ENCODE data around the gene KDM4B.

Gene KDM4B

GRCh38 chr19:5016781-5017180, 47.9 kb downstream of the KDM4B start:
- no peak for DNase-seq

DNA sequence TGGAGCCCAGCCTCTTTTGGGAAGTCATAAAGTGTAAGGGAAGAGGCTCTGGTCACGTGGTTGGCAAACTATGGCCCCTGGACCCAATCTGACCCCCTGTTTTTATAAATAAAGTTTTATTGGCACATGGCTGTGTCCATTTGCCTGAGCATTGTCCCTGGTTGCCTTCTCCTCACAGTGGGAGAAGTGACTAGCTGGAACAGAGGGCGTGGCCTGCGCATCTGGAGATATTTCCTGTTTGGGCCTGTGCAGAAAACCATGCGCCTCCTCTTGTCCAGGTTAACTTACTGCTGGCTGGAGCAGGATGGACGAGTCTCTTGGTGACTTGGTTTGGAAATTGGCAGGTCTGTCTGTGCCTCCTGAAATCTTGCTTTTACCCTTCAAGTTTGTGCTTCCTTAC, 48.3 kb downstream of the KDM4B start:
- DNase-seq: no peak

- DNase-seq: no peak
Observed at GRCh38 chr19:5018224-5019015, 49.5 kb downstream of the KDM4B start.

GRCh38 chr19:5020368-5020767, 51.5 kb downstream of the KDM4B start:
- DNase-seq: no peak

- no peak for DNase-seq
Observed at GRCh38 chr19:5021046-5021445, 52.1 kb downstream of the KDM4B start.

DNA sequence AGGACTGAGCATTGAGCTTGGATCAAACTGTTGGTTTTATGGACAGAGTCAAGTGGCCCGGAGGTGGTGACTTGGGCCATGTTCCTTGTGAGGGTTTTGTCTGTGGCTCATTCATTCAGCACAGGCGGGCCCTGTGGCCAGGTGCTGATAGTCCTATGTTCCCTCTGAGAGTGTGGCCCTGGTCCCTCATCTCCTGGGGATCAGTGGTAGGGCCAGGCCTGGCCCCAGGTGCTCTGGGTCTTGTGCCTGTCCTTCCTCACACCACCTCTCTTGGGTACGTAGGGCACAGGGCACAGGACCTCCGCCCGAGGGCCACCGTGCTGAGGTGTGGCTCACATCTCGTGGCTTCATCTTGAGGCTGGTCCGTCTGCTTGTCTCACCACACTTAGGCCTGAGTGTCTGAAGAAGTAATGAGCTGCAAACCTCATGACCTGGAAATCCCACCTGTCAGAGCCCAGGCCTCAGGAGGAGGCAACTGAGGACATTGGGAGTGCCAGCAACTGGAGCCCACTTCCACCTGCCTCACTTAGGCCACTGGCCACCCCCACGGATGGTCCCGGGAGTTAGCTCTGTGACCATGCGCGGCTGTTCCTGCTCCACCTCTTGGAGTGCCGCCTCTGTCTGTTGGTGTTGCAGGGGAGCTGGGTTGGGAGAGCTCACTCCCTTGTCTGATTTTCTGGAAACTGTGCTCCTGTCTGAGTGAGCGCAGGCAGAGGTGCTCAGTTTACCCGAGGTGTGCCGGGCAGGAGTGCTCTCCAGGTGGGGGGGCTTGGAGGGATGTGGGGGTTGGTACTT, 53.4 kb downstream of the KDM4B start:
- DNase-seq: no peak

DNA sequence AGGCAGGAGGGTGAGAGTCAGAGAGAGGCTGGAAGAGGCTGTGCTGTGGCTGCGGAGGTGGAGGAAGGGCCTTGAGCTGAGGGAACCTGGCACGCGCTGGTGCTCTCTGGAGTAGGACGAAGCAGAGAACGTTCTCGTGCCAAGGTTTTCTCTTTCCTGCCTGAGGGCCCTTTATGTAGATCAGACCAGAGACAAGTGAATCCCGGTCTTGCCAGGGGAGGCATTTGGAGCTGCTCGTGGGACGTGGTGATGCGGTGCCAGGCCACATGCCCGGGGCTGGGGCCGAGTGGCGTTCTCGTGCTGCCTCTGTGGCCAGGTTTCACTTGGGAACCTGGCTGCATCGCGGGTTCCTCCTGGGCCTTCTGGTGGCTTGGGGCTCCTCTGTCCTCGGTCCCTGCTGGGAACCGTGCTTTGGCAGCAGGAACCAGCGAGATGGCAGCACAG, 54.2 kb downstream of the KDM4B start:
- no peak for DNase-seq

DNA sequence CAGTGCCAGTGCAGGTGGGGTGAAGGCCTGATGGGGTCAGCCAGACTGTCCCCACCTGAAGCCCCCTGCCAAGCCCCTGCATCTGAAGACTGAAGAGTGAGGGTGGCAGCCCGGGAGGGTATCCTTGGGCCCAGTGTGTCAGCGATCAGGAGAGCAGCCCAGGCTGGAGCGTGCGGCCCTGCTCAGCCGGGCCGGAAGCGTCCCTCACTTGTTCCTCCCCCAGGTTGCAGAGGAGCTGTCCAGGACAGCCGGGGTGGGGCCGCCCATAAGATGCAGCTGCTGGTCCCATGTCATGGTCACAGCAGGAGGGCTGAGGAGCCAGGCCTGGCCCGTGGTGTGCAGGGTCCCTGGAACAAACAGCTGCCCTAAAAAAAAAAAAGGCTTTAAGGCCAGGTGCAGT, 55.4 kb downstream of the KDM4B start:
- no peak for DNase-seq

GRCh38 chr19:5025027-5025426, 56.1 kb downstream of the KDM4B start:
- no peak for DNase-seq

GRCh38 chr19:5026706-5027273, 57.9 kb downstream of the KDM4B start:
- peak; percentile 4 for DNase-seq

DNA sequence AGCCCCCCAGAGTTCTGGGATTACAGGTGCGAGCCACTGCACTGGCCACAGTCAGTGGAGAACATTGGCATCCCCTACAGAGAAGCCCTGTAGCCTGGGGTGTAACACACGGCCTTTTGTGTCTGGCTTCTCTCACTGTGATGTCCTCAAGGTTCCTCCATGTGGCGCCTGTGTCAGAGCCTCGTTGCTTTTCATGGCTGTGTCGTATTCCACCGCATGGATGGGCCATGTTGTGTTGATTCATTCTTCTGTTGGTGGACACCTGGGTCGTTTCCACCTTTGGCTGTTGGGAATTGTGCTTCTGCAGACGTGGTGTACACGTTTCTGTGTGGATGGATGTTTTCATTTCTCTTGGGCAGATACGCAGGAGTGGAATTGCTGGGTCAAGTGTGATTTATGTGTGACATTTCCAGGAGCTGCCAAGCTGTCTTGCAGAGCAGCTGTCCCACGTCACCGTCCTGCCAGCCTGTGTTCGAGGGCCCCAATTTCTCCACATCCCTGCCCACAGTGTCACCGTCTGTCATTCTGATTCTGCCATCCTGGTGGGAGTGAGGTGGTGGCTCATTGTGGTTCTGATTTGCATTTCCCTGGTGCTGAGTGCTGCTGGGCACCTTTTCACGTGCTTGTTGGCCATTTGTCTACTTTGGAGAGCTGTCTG, 59.4 kb downstream of the KDM4B start:
- no peak for DNase-seq

- DNase-seq: peak; percentile 5
Observed at GRCh38 chr19:5029596-5029995, 60.7 kb downstream of the KDM4B start.

DNA sequence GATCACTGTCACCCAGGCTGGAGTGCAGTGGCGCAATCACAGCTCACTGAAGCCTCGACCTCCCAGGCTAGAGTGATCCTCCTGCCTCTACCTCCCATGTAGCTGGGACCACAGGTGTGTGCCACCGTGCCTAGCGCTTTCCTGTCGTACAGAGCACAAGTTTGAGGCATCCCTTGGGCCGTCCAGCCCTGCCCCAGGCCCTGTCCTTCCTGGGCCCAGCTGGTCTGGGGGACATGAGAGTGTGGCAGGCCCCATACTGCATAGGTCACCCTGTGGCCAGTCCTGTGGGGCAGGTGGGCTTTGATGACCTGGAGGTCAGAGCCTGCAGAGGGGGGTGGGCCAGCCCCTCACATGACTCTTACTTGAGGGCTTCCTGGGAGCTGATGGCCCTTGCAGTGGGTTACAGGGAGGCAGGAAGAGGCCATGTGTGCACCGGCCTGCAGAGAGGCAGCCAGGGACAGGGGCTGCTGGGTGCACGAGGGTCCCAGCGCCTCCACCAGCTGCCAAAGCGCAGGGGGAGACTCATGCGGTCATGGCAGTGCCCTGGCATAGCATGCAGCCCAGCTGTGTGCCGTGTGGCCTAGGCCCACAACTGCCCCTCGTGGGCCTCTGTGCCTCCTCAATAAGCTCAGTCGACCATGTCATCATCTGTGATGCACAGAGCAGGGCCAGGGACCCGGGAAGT, 61.4 kb downstream of the KDM4B start:
- no peak for DNase-seq

- no peak for DNase-seq
Observed at GRCh38 chr19:5030822-5031221, 61.9 kb downstream of the KDM4B start.

GRCh38 chr19:5031231-5032100, 62.6 kb downstream of the KDM4B start:
- peak; percentile 70 for DNase-seq

DNA sequence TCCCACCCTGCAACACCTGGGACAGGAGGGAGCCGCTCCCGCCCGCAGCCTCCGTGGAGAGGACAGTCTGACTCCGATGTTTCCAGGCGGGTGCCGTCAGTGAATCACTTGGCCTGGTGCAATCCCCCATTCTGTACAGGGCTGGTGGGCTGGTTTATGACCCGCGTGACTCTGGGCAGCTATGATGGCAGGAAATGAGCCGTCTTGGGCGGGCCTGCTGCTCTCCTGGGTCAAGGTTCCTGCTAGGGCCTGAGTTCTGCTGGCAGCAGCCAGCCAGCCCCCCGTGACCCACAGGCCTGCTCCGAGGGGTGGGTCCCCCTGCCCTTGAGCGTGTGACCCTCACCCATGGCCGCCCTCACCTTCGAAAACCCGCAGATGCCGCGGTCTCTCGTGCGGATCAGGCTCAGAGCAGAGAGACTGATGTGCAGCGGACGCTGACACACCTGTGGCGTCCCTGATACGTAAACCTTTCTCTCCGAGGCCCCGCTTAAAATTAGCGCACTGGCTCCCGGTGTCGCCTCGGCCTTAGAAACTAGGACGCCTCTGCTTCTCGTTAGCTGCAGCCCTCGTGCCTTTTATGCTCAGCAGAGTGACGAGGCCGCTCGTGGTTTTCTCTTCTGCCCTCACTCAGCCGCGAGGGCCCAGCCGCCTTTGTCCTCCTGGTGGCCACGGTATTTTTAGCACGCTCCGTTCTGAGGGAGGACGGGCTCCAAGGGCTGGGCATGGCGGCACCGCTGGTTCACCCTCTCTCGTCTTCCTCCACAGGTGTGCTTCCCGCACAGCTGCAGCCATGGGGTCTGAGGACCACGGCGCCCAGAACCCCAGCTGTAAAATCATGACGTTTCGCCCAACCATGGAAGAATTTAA, 63.4 kb downstream of the KDM4B start:
- no peak for DNase-seq

- peak; percentile 36 for DNase-seq
Observed at GRCh38 chr19:5035105-5035761, 66.3 kb downstream of the KDM4B start.

DNA sequence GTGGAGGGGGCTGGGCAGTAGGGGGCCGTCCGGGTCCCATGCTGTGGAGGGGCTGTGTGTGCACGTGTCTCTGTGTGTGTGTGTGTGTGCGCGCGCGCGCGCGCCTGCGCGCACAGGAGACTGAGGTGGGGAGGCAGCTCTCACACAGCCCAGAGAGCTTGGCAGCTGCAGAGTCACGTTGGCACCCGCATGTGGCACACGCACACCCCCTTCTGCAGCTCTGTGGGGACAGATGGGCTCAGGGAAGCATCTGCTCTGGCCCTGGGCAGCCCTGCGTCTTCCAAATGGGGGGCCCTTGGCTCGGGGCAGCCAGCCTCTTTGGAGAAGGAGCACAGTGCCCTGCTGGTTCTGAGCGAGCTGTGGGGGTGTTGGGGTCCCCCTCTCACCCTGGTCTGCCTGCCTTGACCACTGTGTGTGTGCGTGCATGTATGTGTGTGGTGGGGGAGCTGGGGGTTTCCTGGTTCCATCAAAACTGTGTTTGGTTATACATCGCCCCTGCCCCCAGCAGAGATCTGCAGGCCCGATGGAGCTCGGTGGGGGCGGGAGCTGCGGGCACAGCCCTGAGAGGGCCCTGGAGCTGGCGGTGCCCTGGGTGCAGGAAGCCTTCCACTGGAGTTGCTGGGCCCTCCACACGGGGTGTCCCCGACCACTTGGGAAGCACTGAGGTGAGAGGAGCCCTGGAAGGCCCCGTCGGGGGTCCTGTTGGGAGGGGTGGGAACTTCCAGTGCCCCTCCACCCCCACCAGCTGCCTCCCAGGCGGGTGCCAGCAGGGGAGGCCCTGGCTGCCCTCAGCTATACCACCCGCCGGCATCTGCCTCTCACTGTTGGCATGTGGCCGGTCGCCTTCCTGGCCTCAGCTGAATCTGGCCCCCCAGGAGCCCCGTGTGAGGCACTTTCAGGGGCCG, 67.1 kb downstream of the KDM4B start:
- peak; percentile 53 for DNase-seq
